Heart left ventricle (tissue), 16 donors: ENCODE data around the gene NECTIN4. TPM values are rescaled to one million over a fixed set of nuclear protein-coding genes. Genes with fewer than 3 reads are reported as not detected.

Source experiments
- ATAC-seq, 4 donors: fragments of 200-7000 bp; cut with Tn5 transposase; one replicate each; pipeline ENCODE4 v1.9.1; 2020 to 2022; ENCODE audit warnings: moderate library complexity in 4 of 4, mild to moderate bottlenecking in 3 of 4, moderate number of reproducible peaks in 1 of 4
- DNase-seq, 5 donors: peaks; one replicate each; pipeline ENCODE4 v3.0.0-alpha.2; 2020
- H3K27ac ChIP-seq, 12 donors: fragments of 200-600 bp; sonication (generic) in 4 of 12; one replicate each; pipeline versions ENCODE4 v1.5.0 to v1.8.0; 2016 to 2022; ENCODE audit warnings: mild to moderate bottlenecking in 2 of 12
- H3K27me3 ChIP-seq, 9 donors: fragments of 200-600 bp; sonication (generic) in 2 of 9; one replicate each; pipeline versions ENCODE4 v1.5.1 to v1.8.0; 2016 to 2022; ENCODE audit warnings: mild to moderate bottlenecking in 3 of 9
- H3K36me3 ChIP-seq, 9 donors: fragments of 200-600 bp; sonication (generic) in 2 of 9; one replicate each; pipeline versions ENCODE4 v1.5.0 to v1.8.0; 2018 to 2022; ENCODE audit warnings: mild to moderate bottlenecking in 2 of 9
- H3K4me1 ChIP-seq, 12 donors: fragments of 200-600 bp; sonication (generic) in 4 of 12; one replicate each; pipeline versions ENCODE4 v1.5.0 to v1.8.0; 2016 to 2022; ENCODE audit warnings: mild to moderate bottlenecking in 3 of 12
- H3K4me3 ChIP-seq, 12 donors: fragments of 200-600 bp; sonication (generic) in 4 of 12; one replicate each; pipeline versions ENCODE4 v1.5.0 to v1.8.0; 2017 to 2022; ENCODE audit warnings: mild to moderate bottlenecking in 9 of 12, moderate library complexity in 4 of 12
- H3K9me3 ChIP-seq, 12 donors: fragments of 200-600 bp; sonication (generic) in 4 of 12; one replicate each; pipeline versions ENCODE4 v1.5.0 to v1.8.0; 2016 to 2022; ENCODE audit warnings: mild to moderate bottlenecking in 1 of 12
- POLR2A ChIP-seq, 2 donors: fragments of 450-650 bp; IDR thresholded peaks; one replicate each; pipeline ENCODE4 v1.6.1; 2017; ENCODE audit warnings: antibody characterized with exemption in 2 of 2, mild to moderate bottlenecking in 2 of 2, moderate library complexity in 2 of 2
- WGBS, 4 donors: extraction: QIAGEN DNeasy Blood & Tissue Kit in 2 of 4; methylation state at CpG; one replicate each; pipeline versions ENCODE4 v1.1.5 to v1.1.7; 2013 to 2018; 5-methylcytosine and 5-hydroxymethylcytosine counted together
- intact Hi-C, 10 donors: fragments of 100-400 bp; cut with DNase I; formaldehyde crosslinking; loops; one replicate each; pipeline versions ENCODE4 v1.11.1 to v1.14.2; 2022
- polyA plus RNA-seq, 2 donors: library from polyadenylated mRNA; stranded (reverse); fragments of 200-250 nt; gene quantifications; one replicate each; pipeline ENCODE4 v1.2.3, GENCODE V29; 2013
- total RNA-seq, 9 donors: library from RNA; depleted of rRNA in 2 of 9; stranded (reverse); fragments of >200 nt in 2 of 9; fragmentation: NEBNext Ultra II Directional in 3 of 9; extraction: Animal tissue kit (Norgen Biotek cat#: 25700) in 3 of 9; gene quantifications; one replicate each; pipeline versions ENCODE4 v1.1.0 to v1.2.4, GENCODE V29; 2016 to 2023
- TF ChIP-seq, protein P1 (sequence below), 12 donors: fragments of 200-600 bp; sonication (generic) in 4 of 12; IDR thresholded peaks; one replicate each; pipeline versions ENCODE4 v1.5.0 to v1.8.0; 2018 to 2022; ENCODE audit warnings: antibody characterized with exemption in 12 of 12, mild to moderate bottlenecking in 5 of 12
- donor health status: ischemic (EF 13 %, LVEDD 7.1; RV severe dilation, severe dysfunction).
- donor health status: healthy with polysubstance abuse.
- donor health status: DM: no; HTN: yes; CAD: no.
- donor health status: DM: no; HTN: no; CAD: no.
- donor health status: ischemic (EF 25% LVEDD 6.9; RV normal size, moderate dysfunction).
- donor health status: ischemic (EF 25% LVEDD 5.7; RV mildly dilated, moderate dysfunction).
- donor health status: healthy.
- donor health status: DM: yes; HTN: yes; CAD: no.
- donor health status: ischemic (EF 35%, LVEDD 5.7; RV mildly dilated, moderate dysfunction).
- donor health status: nonischemic (EF 11% LVEDD 7.7; RV severe dilation, severe dysfunction).
- donor health status: DM: yes; HTN: yes; CAD: no.
- donor health status: PGD.
- donor health status: ischemic (EF 29% LVEDD 5.4; RV normal size, mild dysfunction).
- donor health status: nonischemic (EF 23%, LVEDD 6.1; RV moderate dilation, normal function).

NECTIN4 gene
- total and polyA plus RNA-seq, 11 donors: 0.03 to 0.53 (median 0.07) TPM; not detected in 8

- H3K9me3 ChIP-seq: no peaks in the 10 kb centered on the region
- no peak for DNase-seq
- H3K4me1 ChIP-seq: peaks cover 0 to 16% (median 0%) of the 10 kb centered on the region in 12 donors
- WGBS, 4 donors: 91 to 96% (median 94%) methylated on average over 19 of the region's 19 CpGs
- no peaks in the 10 kb centered on the region for H3K27me3 ChIP-seq
- intact Hi-C loops: no loop called here
- TF ChIP-seq, protein P1, sequence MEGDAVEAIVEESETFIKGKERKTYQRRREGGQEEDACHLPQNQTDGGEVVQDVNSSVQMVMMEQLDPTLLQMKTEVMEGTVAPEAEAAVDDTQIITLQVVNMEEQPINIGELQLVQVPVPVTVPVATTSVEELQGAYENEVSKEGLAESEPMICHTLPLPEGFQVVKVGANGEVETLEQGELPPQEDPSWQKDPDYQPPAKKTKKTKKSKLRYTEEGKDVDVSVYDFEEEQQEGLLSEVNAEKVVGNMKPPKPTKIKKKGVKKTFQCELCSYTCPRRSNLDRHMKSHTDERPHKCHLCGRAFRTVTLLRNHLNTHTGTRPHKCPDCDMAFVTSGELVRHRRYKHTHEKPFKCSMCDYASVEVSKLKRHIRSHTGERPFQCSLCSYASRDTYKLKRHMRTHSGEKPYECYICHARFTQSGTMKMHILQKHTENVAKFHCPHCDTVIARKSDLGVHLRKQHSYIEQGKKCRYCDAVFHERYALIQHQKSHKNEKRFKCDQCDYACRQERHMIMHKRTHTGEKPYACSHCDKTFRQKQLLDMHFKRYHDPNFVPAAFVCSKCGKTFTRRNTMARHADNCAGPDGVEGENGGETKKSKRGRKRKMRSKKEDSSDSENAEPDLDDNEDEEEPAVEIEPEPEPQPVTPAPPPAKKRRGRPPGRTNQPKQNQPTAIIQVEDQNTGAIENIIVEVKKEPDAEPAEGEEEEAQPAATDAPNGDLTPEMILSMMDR (IDR thresholded peaks at IDR 0.05): no peak
- TF ChIP-seq POLR2A (IDR thresholded peaks at IDR 0.05): no peak
- no peak overlapping the region for H3K4me3 ChIP-seq
- ATAC-seq: no peak
- no peaks in the 10 kb centered on the region for H3K36me3 ChIP-seq
- no peak overlapping the region for H3K27ac ChIP-seq
Observed at GRCh38 chr1:161072751-161073449, 16.5 kb downstream of the NECTIN4 start.

GRCh38 chr1:161071886-161072371, 17.4 kb downstream of the NECTIN4 start:
- no peaks in the 10 kb centered on the region for H3K9me3 ChIP-seq
- H3K27me3 ChIP-seq: no peaks in the 10 kb centered on the region
- no peak for TF ChIP-seq POLR2A (IDR thresholded peaks at IDR 0.05)
- TF ChIP-seq, protein P1 (IDR thresholded peaks at IDR 0.05): peak; percentile 21 to 65 (median 50)
- peak; percentile 42 to 77 (median 64) for DNase-seq
- peak in 1 of 4 donors; percentile 61 for ATAC-seq
- 62 to 81% (median 70%) methylated on average over 9 of the region's 9 CpGs for WGBS, 4 donors
- no peaks in the 10 kb centered on the region for H3K36me3 ChIP-seq
- no peak overlapping the region for H3K27ac ChIP-seq
- intact Hi-C loops: no loop called here
- peaks cover 0 to 24% (median 0%) of the 10 kb centered on the region in 12 donors for H3K4me1 ChIP-seq
- no peak overlapping the region for H3K4me3 ChIP-seq

DNA sequence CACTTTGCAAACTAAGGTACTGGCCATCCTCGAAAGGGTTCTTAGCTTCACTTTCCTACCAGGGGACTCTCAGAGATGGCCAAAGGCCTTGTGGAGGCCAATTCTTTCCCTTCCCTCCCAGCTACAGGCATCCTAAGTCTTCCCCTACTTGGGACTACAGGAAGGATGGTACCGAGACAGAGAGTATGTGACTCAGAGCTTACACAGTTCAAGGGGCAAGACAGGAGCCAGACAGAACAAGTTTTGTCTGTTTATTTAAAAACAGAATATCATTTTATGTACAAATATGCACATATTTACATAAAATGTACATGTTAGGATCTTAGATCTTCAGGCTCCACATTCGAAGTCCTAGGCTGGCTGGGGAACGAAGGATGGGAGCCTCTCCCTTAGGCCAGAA, 18.6 kb downstream of the NECTIN4 start:
- intact Hi-C loops: no loop called here
- peak overlapping the region in 1 of 12 donors; percentile 95 for H3K27ac ChIP-seq
- H3K4me3 ChIP-seq: no peak overlapping the region
- no peak for DNase-seq
- WGBS, 4 donors: 93 to 97% (median 95%) methylated on average over 4 of the region's 4 CpGs
- no peaks in the 10 kb centered on the region for H3K9me3 ChIP-seq
- no peaks in the 10 kb centered on the region for H3K27me3 ChIP-seq
- TF ChIP-seq, protein P1 (IDR thresholded peaks at IDR 0.05): no peak
- TF ChIP-seq POLR2A (IDR thresholded peaks at IDR 0.05): no peak
- ATAC-seq: no peak
- H3K36me3 ChIP-seq: peaks cover 0 to 5% (median 0%) of the 10 kb centered on the region in 9 donors
- H3K4me1 ChIP-seq: peaks cover 0 to 35% (median 0%) of the 10 kb centered on the region in 12 donors

- peak; percentile 65 to 87 (median 75) for DNase-seq
- ATAC-seq: peak; percentile 36 to 79 (median 67)
- peaks cover 0 to 14% (median 0%) of the 10 kb centered on the region in 9 donors for H3K36me3 ChIP-seq
- 72 to 82% (median 76%) methylated on average over 6 to 9 of the region's 9 CpGs for WGBS, 4 donors
- H3K4me3 ChIP-seq: peak within 1 kb of the TSS in 10 of 12 donors; percentile 27 to 72 (median 43)
- peaks cover 0 to 44% (median 0%) of the 10 kb centered on the region in 12 donors for H3K4me1 ChIP-seq
- H3K9me3 ChIP-seq: no peaks in the 10 kb centered on the region
- intact Hi-C loops: no loop called here
- H3K27me3 ChIP-seq: peaks cover 0 to 8% (median 0%) of the 10 kb centered on the region in 9 donors
- peak within 1 kb of the TSS in 11 of 12 donors; percentile 13 to 95 (median 55) for H3K27ac ChIP-seq
- TF ChIP-seq, protein P1 (IDR thresholded peaks at IDR 0.05): no peak
- TF ChIP-seq POLR2A (IDR thresholded peaks at IDR 0.05): no peak
Observed at GRCh38 chr1:161069731-161070270, 19.6 kb downstream of the NECTIN4 start, which contains the start of gene ARHGAP30. TSS of gene ARHGAP30 (minus strand) at chr1:161069891. CDS start at chr1:161069624, 267 bp downstream.
